GM12878 (cell line): ENCODE measurements around the gene KCTD17.

Experiments
- CTCF ChIP-seq, 3 experiments: IDR thresholded peaks in 2 of 3; conservative IDR thresholded peaks in 1 of 3; 2 replicates each; pipeline ENCODE4 v1.5.1; 2011; ENCODE audit warnings: low read depth in 3 of 3, low read length in 3 of 3, mild to moderate bottlenecking in 3 of 3, control low read depth in 2 of 3, moderate library complexity in 2 of 3, inconsistent platforms in 1 of 3, mixed read lengths in 1 of 3; ENCODE audit not compliant: control insufficient read depth in 2 of 3, insufficient read depth in 1 of 3; ENCODE audit errors: extremely low read depth in 1 of 3
- EGR1 ChIP-seq, 2 experiments: IDR thresholded peaks; 1 replicate in 1 of 2; 2 replicates in 1 of 2; pipeline ENCODE4 v1.6.1; 2011 to 2012; ENCODE audit warnings: low read depth in 2 of 2, low read length in 2 of 2, borderline replicate concordance in 1 of 2, mild to moderate bottlenecking in 1 of 2, moderate library complexity in 1 of 2
- EZH2 ChIP-seq: IDR thresholded peaks from 2 replicates; pipeline ENCODE4 v1.6.1; 2012; ENCODE audit warnings: low read depth, mild to moderate bottlenecking, control low read depth, inconsistent platforms, low read length, borderline replicate concordance; ENCODE audit not compliant: control insufficient read depth
- MAX ChIP-seq: IDR thresholded peaks from 2 replicates; pipeline ENCODE4 v1.6.1; 2012; ENCODE audit warnings: low read depth, low read length, improper control_type of control experiment
- RB1 ChIP-seq: fragments of 450-650 bp; formaldehyde crosslinking; IDR thresholded peaks from 2 replicates; pipeline ENCODE4 v1.6.1; 2017; ENCODE audit warnings: mild to moderate bottlenecking, borderline replicate concordance
- SMAD1 ChIP-seq: fragments of 450-650 bp; IDR thresholded peaks from 2 replicates; pipeline ENCODE4 v1.6.1; 2018; ENCODE audit warnings: mild to moderate bottlenecking, low read depth; ENCODE audit not compliant: partially characterized antibody
- SPI1 ChIP-seq: IDR thresholded peaks from 2 replicates; pipeline ENCODE4 v1.6.1; 2011; ENCODE audit warnings: low read depth, mild to moderate bottlenecking, low read length, moderate library complexity, borderline replicate concordance; ENCODE audit not compliant: insufficient read depth
- TARDBP ChIP-seq: IDR thresholded peaks from 2 replicates; pipeline ENCODE4 v1.6.1; 2016; ENCODE audit warnings: borderline replicate concordance
- ZNF274 ChIP-seq: IDR thresholded peaks from one replicate; pipeline ENCODE4 v1.8.0; 2011; ENCODE audit not compliant: insufficient read length, insufficient read depth
- TF ChIP-seq, protein P1 (sequence below): IDR thresholded peaks from 2 replicates; pipeline ENCODE4 v1.6.1; 2012; ENCODE audit warnings: mild to moderate bottlenecking, low read depth, low read length
- TF ChIP-seq, protein P2 (sequence below): fragments of 450-650 bp; conservative IDR thresholded peaks from 2 replicates; pipeline ENCODE4 v1.6.1; 2017; ENCODE audit warnings: mild to moderate bottlenecking, moderate library complexity

GRCh38 chr22:37094239-37094638 is 42.7 kb downstream of the KCTD17 start:
- no peak for TF ChIP-seq RB1
- TF ChIP-seq MAX = no peak
- TF ChIP-seq EZH2 = no peak
- no peak for TF ChIP-seq SPI1
- TF ChIP-seq CTCF (IDR thresholded peaks at IDR 0.05 in 2 of 3, conservative IDR thresholded peaks at IDR 0.05 in 1 of 3; ENCODE audit: control insufficient read depth in 2 of 3, extremely low read depth in 1 of 3, insufficient read depth in 1 of 3, low read depth in 3 of 3, low read length in 3 of 3) = no peak
- TF ChIP-seq, protein P1, sequence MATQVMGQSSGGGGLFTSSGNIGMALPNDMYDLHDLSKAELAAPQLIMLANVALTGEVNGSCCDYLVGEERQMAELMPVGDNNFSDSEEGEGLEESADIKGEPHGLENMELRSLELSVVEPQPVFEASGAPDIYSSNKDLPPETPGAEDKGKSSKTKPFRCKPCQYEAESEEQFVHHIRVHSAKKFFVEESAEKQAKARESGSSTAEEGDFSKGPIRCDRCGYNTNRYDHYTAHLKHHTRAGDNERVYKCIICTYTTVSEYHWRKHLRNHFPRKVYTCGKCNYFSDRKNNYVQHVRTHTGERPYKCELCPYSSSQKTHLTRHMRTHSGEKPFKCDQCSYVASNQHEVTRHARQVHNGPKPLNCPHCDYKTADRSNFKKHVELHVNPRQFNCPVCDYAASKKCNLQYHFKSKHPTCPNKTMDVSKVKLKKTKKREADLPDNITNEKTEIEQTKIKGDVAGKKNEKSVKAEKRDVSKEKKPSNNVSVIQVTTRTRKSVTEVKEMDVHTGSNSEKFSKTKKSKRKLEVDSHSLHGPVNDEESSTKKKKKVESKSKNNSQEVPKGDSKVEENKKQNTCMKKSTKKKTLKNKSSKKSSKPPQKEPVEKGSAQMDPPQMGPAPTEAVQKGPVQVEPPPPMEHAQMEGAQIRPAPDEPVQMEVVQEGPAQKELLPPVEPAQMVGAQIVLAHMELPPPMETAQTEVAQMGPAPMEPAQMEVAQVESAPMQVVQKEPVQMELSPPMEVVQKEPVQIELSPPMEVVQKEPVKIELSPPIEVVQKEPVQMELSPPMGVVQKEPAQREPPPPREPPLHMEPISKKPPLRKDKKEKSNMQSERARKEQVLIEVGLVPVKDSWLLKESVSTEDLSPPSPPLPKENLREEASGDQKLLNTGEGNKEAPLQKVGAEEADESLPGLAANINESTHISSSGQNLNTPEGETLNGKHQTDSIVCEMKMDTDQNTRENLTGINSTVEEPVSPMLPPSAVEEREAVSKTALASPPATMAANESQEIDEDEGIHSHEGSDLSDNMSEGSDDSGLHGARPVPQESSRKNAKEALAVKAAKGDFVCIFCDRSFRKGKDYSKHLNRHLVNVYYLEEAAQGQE = no peak
- no peak for TF ChIP-seq EGR1 (IDR thresholded peaks at IDR 0.05; ENCODE audit: borderline replicate concordance in 1 of 2, low read depth in 2 of 2, low read length in 2 of 2)
- TF ChIP-seq TARDBP = no peak
- TF ChIP-seq, protein P2, sequence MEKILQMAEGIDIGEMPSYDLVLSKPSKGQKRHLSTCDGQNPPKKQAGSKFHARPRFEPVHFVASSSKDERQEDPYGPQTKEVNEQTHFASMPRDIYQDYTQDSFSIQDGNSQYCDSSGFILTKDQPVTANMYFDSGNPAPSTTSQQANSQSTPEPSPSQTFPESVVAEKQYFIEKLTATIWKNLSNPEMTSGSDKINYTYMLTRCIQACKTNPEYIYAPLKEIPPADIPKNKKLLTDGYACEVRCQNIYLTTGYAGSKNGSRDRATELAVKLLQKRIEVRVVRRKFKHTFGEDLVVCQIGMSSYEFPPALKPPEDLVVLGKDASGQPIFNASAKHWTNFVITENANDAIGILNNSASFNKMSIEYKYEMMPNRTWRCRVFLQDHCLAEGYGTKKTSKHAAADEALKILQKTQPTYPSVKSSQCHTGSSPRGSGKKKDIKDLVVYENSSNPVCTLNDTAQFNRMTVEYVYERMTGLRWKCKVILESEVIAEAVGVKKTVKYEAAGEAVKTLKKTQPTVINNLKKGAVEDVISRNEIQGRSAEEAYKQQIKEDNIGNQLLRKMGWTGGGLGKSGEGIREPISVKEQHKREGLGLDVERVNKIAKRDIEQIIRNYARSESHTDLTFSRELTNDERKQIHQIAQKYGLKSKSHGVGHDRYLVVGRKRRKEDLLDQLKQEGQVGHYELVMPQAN = no peak
- TF ChIP-seq ZNF274 = no peak
- TF ChIP-seq SMAD1 = no peak
